ENCODE results near the gene ELP6.
"Not testable (repeated sequence)": the region's sequence is repeated elsewhere in the genome, so short reads cannot be mapped to it uniquely, and the experiment has no call there.

Gene ELP6

GRCh38 chr3:47515100-47515499, 1.6 kb upstream of the ELP6 start:
- Histone ChIP-seq H3K27me3 (replicated peaks; ENCODE audit: control insufficient read depth, insufficient read depth, low read length, poor library complexity, severe bottlenecking) (no peaks in the 10 kb centered on the region), H3K27ac (ENCODE audit: insufficient read depth, low read length, poor library complexity, severe bottlenecking) (no peak overlapping the region), H3K9me3 (ENCODE audit: control insufficient read depth, low read length) (no peaks in the 10 kb centered on the region), H3K4me1 (ENCODE audit: control insufficient read depth, insufficient read depth, low read length, poor library complexity, severe bottlenecking) (peaks cover 5% of the 10 kb centered on the region), H3K36me3 (ENCODE audit: control insufficient read depth, insufficient read depth, low read length) (peaks cover 5% of the 10 kb centered on the region), H3K4me3 (ENCODE audit: insufficient read depth, low read depth, low read length, poor library complexity, severe bottlenecking) (no peak overlapping the region)
- DNase-seq, result no peak

GRCh38 chr3:47512416-47513124, 942 bp downstream of the ELP6 start:
- H3K9me3 ChIP-seq (ENCODE audit: control insufficient read depth, low read length), result no peaks in the 10 kb centered on the region
- H3K4me3 ChIP-seq (ENCODE audit: insufficient read depth, low read depth, low read length, poor library complexity, severe bottlenecking), result peak overlapping the region; percentile 95
- peaks cover 15% of the 10 kb centered on the region for H3K36me3 ChIP-seq (ENCODE audit: control insufficient read depth, insufficient read depth, low read length)
- peak overlapping the region; percentile 95 for H3K27ac ChIP-seq (ENCODE audit: insufficient read depth, low read length, poor library complexity, severe bottlenecking)
- H3K27me3 ChIP-seq (replicated peaks; ENCODE audit: control insufficient read depth, insufficient read depth, low read length, poor library complexity, severe bottlenecking), result no peaks in the 10 kb centered on the region
- DNase-seq, result peak in 2 of 3 donors; percentile 3 to 6
- peaks cover 5% of the 10 kb centered on the region for H3K4me1 ChIP-seq (ENCODE audit: control insufficient read depth, insufficient read depth, low read length, poor library complexity, severe bottlenecking)

GRCh38 chr3:47505267-47505666, 8.2 kb downstream of the ELP6 start:
- not testable (repeated sequence) for H3K27ac ChIP-seq (ENCODE audit: insufficient read depth, low read length, poor library complexity, severe bottlenecking); H3K27me3 ChIP-seq (replicated peaks; ENCODE audit: control insufficient read depth, insufficient read depth, low read length, poor library complexity, severe bottlenecking); H3K4me3 ChIP-seq (ENCODE audit: insufficient read depth, low read depth, low read length, poor library complexity, severe bottlenecking); H3K4me1 ChIP-seq (ENCODE audit: control insufficient read depth, insufficient read depth, low read length, poor library complexity, severe bottlenecking); DNase-seq; H3K9me3 ChIP-seq (ENCODE audit: control insufficient read depth, low read length)
- peaks cover 44% of the 10 kb centered on the region for H3K36me3 ChIP-seq (ENCODE audit: control insufficient read depth, insufficient read depth, low read length)

- no peak overlapping the region for H3K4me3 ChIP-seq (ENCODE audit: insufficient read depth, low read depth, low read length, poor library complexity, severe bottlenecking)
- H3K9me3 ChIP-seq (ENCODE audit: control insufficient read depth, low read length), result no peaks in the 10 kb centered on the region
- H3K36me3 ChIP-seq (ENCODE audit: control insufficient read depth, insufficient read depth, low read length), result peaks cover 40% of the 10 kb centered on the region
- no peaks in the 10 kb centered on the region for H3K4me1 ChIP-seq (ENCODE audit: control insufficient read depth, insufficient read depth, low read length, poor library complexity, severe bottlenecking)
- DNase-seq, result no peak
- no peak overlapping the region for H3K27ac ChIP-seq (ENCODE audit: insufficient read depth, low read length, poor library complexity, severe bottlenecking)
- no peaks in the 10 kb centered on the region for H3K27me3 ChIP-seq (replicated peaks; ENCODE audit: control insufficient read depth, insufficient read depth, low read length, poor library complexity, severe bottlenecking)
Observed at GRCh38 chr3:47504113-47504512, 9.4 kb downstream of the ELP6 start.

GRCh38 chr3:47503033-47503432, 10.5 kb downstream of the ELP6 start:
- Histone ChIP-seq H3K4me1 (ENCODE audit: control insufficient read depth, insufficient read depth, low read length, poor library complexity, severe bottlenecking) (no peaks in the 10 kb centered on the region), H3K27me3 (replicated peaks; ENCODE audit: control insufficient read depth, insufficient read depth, low read length, poor library complexity, severe bottlenecking) (no peaks in the 10 kb centered on the region), H3K9me3 (ENCODE audit: control insufficient read depth, low read length) (no peaks in the 10 kb centered on the region), H3K36me3 (ENCODE audit: control insufficient read depth, insufficient read depth, low read length) (peaks cover 50% of the 10 kb centered on the region), H3K27ac (ENCODE audit: insufficient read depth, low read length, poor library complexity, severe bottlenecking) (no peak overlapping the region), H3K4me3 (ENCODE audit: insufficient read depth, low read depth, low read length, poor library complexity, severe bottlenecking) (no peak overlapping the region)
- DNase-seq, result no peak

- Histone ChIP-seq H3K27me3 (replicated peaks; ENCODE audit: control insufficient read depth, insufficient read depth, low read length, poor library complexity, severe bottlenecking) (no peaks in the 10 kb centered on the region), H3K4me1 (ENCODE audit: control insufficient read depth, insufficient read depth, low read length, poor library complexity, severe bottlenecking) (no peaks in the 10 kb centered on the region), H3K9me3 (ENCODE audit: control insufficient read depth, low read length) (no peaks in the 10 kb centered on the region), H3K27ac (ENCODE audit: insufficient read depth, low read length, poor library complexity, severe bottlenecking) (no peak overlapping the region), H3K4me3 (ENCODE audit: insufficient read depth, low read depth, low read length, poor library complexity, severe bottlenecking) (no peak overlapping the region), H3K36me3 (ENCODE audit: control insufficient read depth, insufficient read depth, low read length) (peaks cover 52% of the 10 kb centered on the region)
- DNase-seq, result no peak
Observed at GRCh38 chr3:47496892-47497291, 16.6 kb downstream of the ELP6 start.

GRCh38 chr3:47495886-47496285, 17.6 kb downstream of the ELP6 start:
- H3K4me1 ChIP-seq (ENCODE audit: control insufficient read depth, insufficient read depth, low read length, poor library complexity, severe bottlenecking), result no peaks in the 10 kb centered on the region
- H3K4me3 ChIP-seq (ENCODE audit: insufficient read depth, low read depth, low read length, poor library complexity, severe bottlenecking), result no peak overlapping the region
- DNase-seq, result no peak
- H3K9me3 ChIP-seq (ENCODE audit: control insufficient read depth, low read length), result no peaks in the 10 kb centered on the region
- H3K27me3 ChIP-seq (replicated peaks; ENCODE audit: control insufficient read depth, insufficient read depth, low read length, poor library complexity, severe bottlenecking), result no peaks in the 10 kb centered on the region
- no peak overlapping the region for H3K27ac ChIP-seq (ENCODE audit: insufficient read depth, low read length, poor library complexity, severe bottlenecking)
- peaks cover 47% of the 10 kb centered on the region for H3K36me3 ChIP-seq (ENCODE audit: control insufficient read depth, insufficient read depth, low read length)

- no peaks in the 10 kb centered on the region for H3K4me1 ChIP-seq (ENCODE audit: control insufficient read depth, insufficient read depth, low read length, poor library complexity, severe bottlenecking)
- no peaks in the 10 kb centered on the region for H3K9me3 ChIP-seq (ENCODE audit: control insufficient read depth, low read length)
- no peak for DNase-seq
- H3K36me3 ChIP-seq (ENCODE audit: control insufficient read depth, insufficient read depth, low read length), result peaks cover 43% of the 10 kb centered on the region
- no peak overlapping the region for H3K27ac ChIP-seq (ENCODE audit: insufficient read depth, low read length, poor library complexity, severe bottlenecking)
- no peak overlapping the region for H3K4me3 ChIP-seq (ENCODE audit: insufficient read depth, low read depth, low read length, poor library complexity, severe bottlenecking)
- no peaks in the 10 kb centered on the region for H3K27me3 ChIP-seq (replicated peaks; ENCODE audit: control insufficient read depth, insufficient read depth, low read length, poor library complexity, severe bottlenecking)
Observed at GRCh38 chr3:47495111-47495510, 18.4 kb downstream of the ELP6 start.

GRCh38 chr3:47491777-47492176, 21.7 kb downstream of the ELP6 start:
- H3K4me1 ChIP-seq (ENCODE audit: control insufficient read depth, insufficient read depth, low read length, poor library complexity, severe bottlenecking), result no peaks in the 10 kb centered on the region
- no peak overlapping the region for H3K27ac ChIP-seq (ENCODE audit: insufficient read depth, low read length, poor library complexity, severe bottlenecking)
- H3K4me3 ChIP-seq (ENCODE audit: insufficient read depth, low read depth, low read length, poor library complexity, severe bottlenecking), result no peak overlapping the region
- no peak for DNase-seq
- no peaks in the 10 kb centered on the region for H3K27me3 ChIP-seq (replicated peaks; ENCODE audit: control insufficient read depth, insufficient read depth, low read length, poor library complexity, severe bottlenecking)
- peaks cover 21% of the 10 kb centered on the region for H3K36me3 ChIP-seq (ENCODE audit: control insufficient read depth, insufficient read depth, low read length)
- H3K9me3 ChIP-seq (ENCODE audit: control insufficient read depth, low read length), result no peaks in the 10 kb centered on the region

- no peak overlapping the region for H3K4me3 ChIP-seq (ENCODE audit: insufficient read depth, low read depth, low read length, poor library complexity, severe bottlenecking)
- H3K4me1 ChIP-seq (ENCODE audit: control insufficient read depth, insufficient read depth, low read length, poor library complexity, severe bottlenecking), result no peaks in the 10 kb centered on the region
- no peaks in the 10 kb centered on the region for H3K9me3 ChIP-seq (ENCODE audit: control insufficient read depth, low read length)
- peaks cover 18% of the 10 kb centered on the region for H3K36me3 ChIP-seq (ENCODE audit: control insufficient read depth, insufficient read depth, low read length)
- no peaks in the 10 kb centered on the region for H3K27me3 ChIP-seq (replicated peaks; ENCODE audit: control insufficient read depth, insufficient read depth, low read length, poor library complexity, severe bottlenecking)
- no peak for DNase-seq
- H3K27ac ChIP-seq (ENCODE audit: insufficient read depth, low read length, poor library complexity, severe bottlenecking), result no peak overlapping the region
Observed at GRCh38 chr3:47491186-47491585, 22.3 kb downstream of the ELP6 start.

Data from effector memory CD4-positive, alpha-beta T cell (primary cell).